Prostate gland (tissue), 2 donors: Measurements from ENCODE around the gene FARP1.
A peak's percentile ranks its signal among the peaks of the same experiment; 100 is the strongest.

ENCODE experiments used
- POLR2AphosphoS5 ChIP-seq: sonication (generic); formaldehyde crosslinking; IDR thresholded peaks from one replicate; pipeline ENCODE4 v1.6.1; 2017; ENCODE audit warnings: antibody characterized with exemption
- TF ChIP-seq, protein P1 (sequence below), 4 experiments: fragments of 200-600 bp in 2 of 4; fragments of 450-650 bp in 2 of 4; sonication (generic) in 2 of 4; IDR thresholded peaks; 1 replicate in 3 of 4; 2 replicates in 1 of 4; pipeline ENCODE4 v1.5.1; 2016 to 2019; ENCODE audit warnings: antibody characterized with exemption in 4 of 4, mild to moderate bottlenecking in 2 of 4, moderate library complexity in 2 of 4

DNA sequence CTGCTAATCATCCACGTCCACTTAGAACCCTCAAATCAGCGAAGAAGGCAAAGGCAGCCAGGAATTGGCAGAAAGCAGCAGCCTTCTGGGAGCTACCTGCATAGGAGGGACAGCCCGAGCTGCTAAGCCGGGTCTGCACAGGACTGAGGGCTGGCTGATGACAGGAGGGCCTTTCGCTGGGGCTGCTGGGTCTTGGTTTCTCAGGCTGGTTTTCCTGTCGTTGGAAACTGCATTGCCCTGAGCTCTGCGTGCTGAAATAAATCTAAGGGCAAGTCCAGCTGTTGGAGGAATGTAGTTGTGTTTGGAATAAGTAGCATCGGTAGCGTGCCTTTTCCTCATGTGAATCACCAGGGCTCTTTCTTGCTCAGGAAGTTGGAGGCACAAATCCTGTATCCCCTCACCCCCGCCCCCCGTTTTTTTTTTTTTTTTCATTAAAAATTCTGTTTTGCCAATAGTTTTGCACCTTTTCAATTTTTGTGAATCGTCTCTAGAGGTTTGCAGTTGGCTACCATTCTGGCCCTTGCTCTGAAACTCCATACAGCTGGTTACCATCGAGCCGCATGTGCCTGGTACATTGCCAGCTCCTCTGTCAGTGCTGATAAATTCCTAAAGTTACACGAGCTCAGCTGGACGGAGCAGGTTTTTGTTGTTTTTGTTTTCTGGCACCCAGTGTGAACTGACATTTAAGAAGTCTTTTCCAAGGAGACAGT lies 228.1 kb downstream of the FARP1 start:
- TF ChIP-seq, protein P1, sequence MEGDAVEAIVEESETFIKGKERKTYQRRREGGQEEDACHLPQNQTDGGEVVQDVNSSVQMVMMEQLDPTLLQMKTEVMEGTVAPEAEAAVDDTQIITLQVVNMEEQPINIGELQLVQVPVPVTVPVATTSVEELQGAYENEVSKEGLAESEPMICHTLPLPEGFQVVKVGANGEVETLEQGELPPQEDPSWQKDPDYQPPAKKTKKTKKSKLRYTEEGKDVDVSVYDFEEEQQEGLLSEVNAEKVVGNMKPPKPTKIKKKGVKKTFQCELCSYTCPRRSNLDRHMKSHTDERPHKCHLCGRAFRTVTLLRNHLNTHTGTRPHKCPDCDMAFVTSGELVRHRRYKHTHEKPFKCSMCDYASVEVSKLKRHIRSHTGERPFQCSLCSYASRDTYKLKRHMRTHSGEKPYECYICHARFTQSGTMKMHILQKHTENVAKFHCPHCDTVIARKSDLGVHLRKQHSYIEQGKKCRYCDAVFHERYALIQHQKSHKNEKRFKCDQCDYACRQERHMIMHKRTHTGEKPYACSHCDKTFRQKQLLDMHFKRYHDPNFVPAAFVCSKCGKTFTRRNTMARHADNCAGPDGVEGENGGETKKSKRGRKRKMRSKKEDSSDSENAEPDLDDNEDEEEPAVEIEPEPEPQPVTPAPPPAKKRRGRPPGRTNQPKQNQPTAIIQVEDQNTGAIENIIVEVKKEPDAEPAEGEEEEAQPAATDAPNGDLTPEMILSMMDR (IDR thresholded peaks at IDR 0.05), result no peak
- peak; percentile 34 for TF ChIP-seq POLR2AphosphoS5
